HUES6 (cell line): Measurements from ENCODE around the gene C5orf63.
"Not testable (repeated sequence)": the region's sequence is repeated elsewhere in the genome, so short reads cannot be mapped to it uniquely, and the experiment has no call there.

Experiments used
- H3K27ac ChIP-seq: 2 replicates; pipeline ENCODE4 v1.7.0; 2013; ENCODE audit warnings: low read depth, mild to moderate bottlenecking, low read length, inconsistent platforms
- H3K27me3 ChIP-seq: 2 replicates; pipeline ENCODE4 v1.6.1; 2013; ENCODE audit warnings: low read length; ENCODE audit not compliant: control insufficient read depth, insufficient read depth
- H3K36me3 ChIP-seq: 2 replicates; pipeline ENCODE4 v1.6.1; 2013; ENCODE audit warnings: low read length; ENCODE audit not compliant: control insufficient read depth, insufficient read depth
- H3K4me1 ChIP-seq: 2 replicates; pipeline ENCODE4 v1.6.1; 2013; ENCODE audit warnings: low read length; ENCODE audit not compliant: control insufficient read depth, insufficient read depth
- H3K4me3 ChIP-seq: 2 replicates; pipeline ENCODE4 v1.5.1; 2013; ENCODE audit warnings: low read depth, low read length
- H3K9ac ChIP-seq: one replicate; pipeline ENCODE4 v1.6.1; 2013; ENCODE audit warnings: mild to moderate bottlenecking, low read length
- H3K9me3 ChIP-seq: 2 replicates; pipeline ENCODE4 v1.6.1; 2013; ENCODE audit warnings: low read depth, low read length; ENCODE audit not compliant: control insufficient read depth, insufficient read depth

The C5orf63 gene

GRCh38 chr5:127019928-127020327, 53.4 kb downstream of the C5orf63 start:
- no peak overlapping the region for H3K27ac ChIP-seq
- no peaks in the 10 kb centered on the region for H3K4me1 ChIP-seq
- no peaks in the 10 kb centered on the region for H3K27me3 ChIP-seq
- no peak overlapping the region for H3K4me3 ChIP-seq
- H3K9ac ChIP-seq = no peak overlapping the region
- no peaks in the 10 kb centered on the region for H3K36me3 ChIP-seq
- H3K9me3 ChIP-seq = no peaks in the 10 kb centered on the region

GRCh38 chr5:127016722-127017121, 56.6 kb downstream of the C5orf63 start:
- H3K4me3 ChIP-seq, H3K36me3 ChIP-seq, H3K27ac ChIP-seq, H3K9ac ChIP-seq, H3K9me3 ChIP-seq, H3K4me1 ChIP-seq, H3K27me3 ChIP-seq: not testable (repeated sequence)

- Histone ChIP-seq H3K9me3 (no peaks in the 10 kb centered on the region), H3K9ac (no peak overlapping the region), H3K36me3 (no peaks in the 10 kb centered on the region), H3K4me1 (peaks cover 6% of the 10 kb centered on the region; the same call in 1 of the 2 replicates), H3K27me3 (no peaks in the 10 kb centered on the region), H3K4me3 (no peak overlapping the region), H3K27ac (no peak overlapping the region)
Measured at GRCh38 chr5:127015716-127016115, 57.6 kb downstream of the C5orf63 start.

GRCh38 chr5:127014573-127014972, 58.7 kb downstream of the C5orf63 start:
- Histone ChIP-seq H3K4me1 (peaks cover 8% of the 10 kb centered on the region), H3K4me3 (no peak overlapping the region), H3K27ac (no peak overlapping the region), H3K36me3 (no peaks in the 10 kb centered on the region), H3K9ac (no peak overlapping the region), H3K27me3 (no peaks in the 10 kb centered on the region), H3K9me3 (no peaks in the 10 kb centered on the region)

- H3K4me1 ChIP-seq = peaks cover 11% of the 10 kb centered on the region
- H3K9me3 ChIP-seq = no peaks in the 10 kb centered on the region
Measured at GRCh38 chr5:127013407-127013806, 59.9 kb downstream of the C5orf63 start.

GRCh38 chr5:127012916-127013315, 60.4 kb downstream of the C5orf63 start:
- Histone ChIP-seq H3K9ac (no peak overlapping the region), H3K27ac (no peak overlapping the region), H3K4me1 (peaks cover 11% of the 10 kb centered on the region), H3K9me3 (no peaks in the 10 kb centered on the region), H3K4me3 (no peak overlapping the region), H3K27me3 (no peaks in the 10 kb centered on the region), H3K36me3 (no peaks in the 10 kb centered on the region)

More at GRCh38 chr5:127013407-127013806, 59.9 kb downstream of the C5orf63 start:
- no peaks in the 10 kb centered on the region for H3K27me3 ChIP-seq
- no peak overlapping the region for H3K4me3 ChIP-seq
- no peak overlapping the region for H3K27ac ChIP-seq
- H3K9ac ChIP-seq = no peak overlapping the region
- no peaks in the 10 kb centered on the region for H3K36me3 ChIP-seq

GRCh38 chr5:127011961-127012644, 61.2 kb downstream of the C5orf63 start:
- no peak overlapping the region for H3K27ac ChIP-seq
- H3K4me3 ChIP-seq = no peak overlapping the region
- no peaks in the 10 kb centered on the region for H3K36me3 ChIP-seq
- no peaks in the 10 kb centered on the region for H3K9me3 ChIP-seq
- H3K9ac ChIP-seq = no peak overlapping the region
- H3K4me1 ChIP-seq = peaks cover 11% of the 10 kb centered on the region
- no peaks in the 10 kb centered on the region for H3K27me3 ChIP-seq

GRCh38 chr5:127011153-127011552, 62.1 kb downstream of the C5orf63 start:
- no peaks in the 10 kb centered on the region for H3K27me3 ChIP-seq
- no peak overlapping the region for H3K4me3 ChIP-seq
- H3K4me1 ChIP-seq = peaks cover 11% of the 10 kb centered on the region
- no peak overlapping the region for H3K9ac ChIP-seq
- no peaks in the 10 kb centered on the region for H3K9me3 ChIP-seq
- no peak overlapping the region for H3K27ac ChIP-seq
- H3K36me3 ChIP-seq = no peaks in the 10 kb centered on the region

GRCh38 chr5:127010362-127010761, 62.9 kb downstream of the C5orf63 start:
- Histone ChIP-seq H3K27me3 (no peaks in the 10 kb centered on the region), H3K9me3 (no peaks in the 10 kb centered on the region), H3K36me3 (no peaks in the 10 kb centered on the region), H3K9ac (no peak overlapping the region), H3K27ac (no peak overlapping the region), H3K4me1 (peaks cover 11% of the 10 kb centered on the region), H3K4me3 (no peak overlapping the region)

GRCh38 chr5:127009784-127010183, 63.5 kb downstream of the C5orf63 start:
- H3K27ac ChIP-seq = no peak overlapping the region
- H3K9me3 ChIP-seq = no peaks in the 10 kb centered on the region
- no peaks in the 10 kb centered on the region for H3K36me3 ChIP-seq
- H3K27me3 ChIP-seq = no peaks in the 10 kb centered on the region
- no peak overlapping the region for H3K9ac ChIP-seq
- H3K4me3 ChIP-seq = no peak overlapping the region
- H3K4me1 ChIP-seq = peaks cover 11% of the 10 kb centered on the region

- no peaks in the 10 kb centered on the region for H3K36me3 ChIP-seq
Measured at GRCh38 chr5:127008300-127008975, 64.9 kb downstream of the C5orf63 start.

More at GRCh38 chr5:127008300-127008975, 64.9 kb downstream of the C5orf63 start:
- Histone ChIP-seq H3K9me3 (no peaks in the 10 kb centered on the region), H3K27me3 (no peaks in the 10 kb centered on the region), H3K9ac (no peak overlapping the region), H3K27ac (no peak overlapping the region), H3K4me3 (no peak overlapping the region), H3K4me1 (peaks cover 11% of the 10 kb centered on the region)
